Endodermal cell (in vitro differentiated cells): ENCODE results near the gene ROBO4. TPM values are rescaled to one million over a fixed set of nuclear protein-coding genes. Genes with fewer than 3 reads are reported as not detected.

Source experiments
- DNase-seq: peaks from one replicate; pipeline ENCODE4 v3.0.0-alpha.2; 2017
- H3K27ac ChIP-seq: 2 replicates; pipeline ENCODE4 v1.5.1; 2013; ENCODE audit warnings: mild to moderate bottlenecking, low read depth, low read length, moderate library complexity
- H3K27me3 ChIP-seq: 2 replicates; pipeline ENCODE4 v1.6.1; 2013; ENCODE audit warnings: mild to moderate bottlenecking, low read length, moderate library complexity; ENCODE audit not compliant: insufficient read depth, control insufficient read depth, poor library complexity, severe bottlenecking
- H3K36me3 ChIP-seq: 2 replicates; pipeline ENCODE4 v1.7.0; 2013; ENCODE audit warnings: mild to moderate bottlenecking, low read length, moderate library complexity; ENCODE audit not compliant: control insufficient read depth, insufficient read depth
- H3K4me1 ChIP-seq: one replicate; pipeline ENCODE4 v1.7.0; 2013; ENCODE audit warnings: low read length; ENCODE audit not compliant: control insufficient read depth, insufficient read depth
- H3K4me3 ChIP-seq: 2 replicates; pipeline ENCODE4 v1.5.1; 2013; ENCODE audit warnings: mild to moderate bottlenecking, low read length, moderate library complexity
- H3K9ac ChIP-seq: 2 replicates; pipeline ENCODE4 v1.6.1; 2013; ENCODE audit warnings: mild to moderate bottlenecking, low read length, moderate library complexity; ENCODE audit not compliant: poor library complexity, severe bottlenecking; ENCODE audit errors: extremely low read depth
- H3K9me3 ChIP-seq: 2 replicates; pipeline ENCODE4 v1.6.1; 2013; ENCODE audit warnings: mild to moderate bottlenecking, low read length, moderate library complexity; ENCODE audit not compliant: control insufficient read depth
- H3K27ac Mint-ChIP-seq: 2 replicates; pipeline ENCODE4 v1.8.0; 2020; ENCODE audit warnings: mixed read lengths
- H3K27me3 Mint-ChIP-seq: 2 replicates; pipeline ENCODE4 v1.8.0; 2021; ENCODE audit warnings: mild to moderate bottlenecking, mixed read lengths; ENCODE audit not compliant: insufficient read depth
- H3K36me3 Mint-ChIP-seq: 2 replicates; pipeline ENCODE4 v1.8.0; 2020; ENCODE audit warnings: low read depth, mixed read lengths
- H3K4me1 Mint-ChIP-seq: 2 replicates; pipeline ENCODE4 v1.8.0; 2020; ENCODE audit warnings: mixed read lengths
- H3K4me3 Mint-ChIP-seq: 2 replicates; pipeline ENCODE4 v1.8.0; 2020; ENCODE audit warnings: mild to moderate bottlenecking, moderate library complexity, mixed read lengths
- H3K9me3 Mint-ChIP-seq: 2 replicates; pipeline ENCODE4 v1.8.0; 2020; ENCODE audit warnings: mild to moderate bottlenecking, mixed read lengths
- WGBS, 2 experiments: methylation state at CpG; one replicate each; pipeline versions ENCODE4 v1.1.5 to v1.1.7; 2013; ENCODE audit warnings: missing lambda C conversion rate in 2 of 2, mixed read lengths in 1 of 2; ENCODE audit not compliant: insufficient coverage in 1 of 2, insufficient read length in 1 of 2; 5-methylcytosine and 5-hydroxymethylcytosine counted together
- total RNA-seq, 2 donors: library from RNA; stranded (reverse); fragmentation: NEBNext Ultra II Directional in 1 of 2; extraction: Animal tissue kit (Norgen Biotek cat#: 25700) in 1 of 2; gene quantifications; 2 replicates in 1 of 2; 3 replicates in 1 of 2; pipeline ENCODE4 v1.2.1, GENCODE V29; 2021
- TF ChIP-seq, protein P1 (sequence below): fragments of 200-600 bp; sonication (generic); conservative IDR thresholded peaks from 2 replicates; pipeline ENCODE4 v1.5.0; 2021; ENCODE audit warnings: antibody characterized with exemption, mild to moderate bottlenecking

ROBO4 gene
- total RNA-seq, 2 donors from 2014 or later = 0.59 TPM; not detected in 1

DNA sequence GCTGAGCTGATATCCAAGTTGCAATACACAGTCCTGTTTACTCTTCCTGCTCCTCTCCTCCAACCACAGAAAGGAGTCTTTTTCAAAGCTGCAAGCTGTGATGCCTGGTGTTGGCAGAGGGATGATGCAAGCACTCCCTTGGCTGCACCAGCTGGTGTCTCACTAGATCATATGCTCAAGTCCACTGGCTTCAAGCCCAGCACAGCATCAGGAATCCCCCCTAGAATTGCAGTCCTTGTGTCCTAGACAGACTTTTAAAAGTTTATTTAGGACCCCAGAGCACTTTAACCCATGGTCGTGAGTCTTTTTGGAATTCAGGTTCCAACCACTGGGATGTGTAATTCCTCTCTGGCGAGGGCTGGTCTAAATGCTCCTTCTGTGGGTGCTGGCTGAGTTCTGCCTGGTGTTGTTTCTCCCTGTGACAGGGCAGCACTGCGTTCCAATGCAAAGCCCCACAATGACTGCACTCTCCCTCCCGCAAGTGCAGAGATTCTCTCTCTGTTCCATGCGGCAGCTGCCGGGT is 19.5 kb upstream of the ROBO4 start:
- no peak overlapping the region for H3K9ac ChIP-seq
- no peaks in the 10 kb centered on the region for H3K4me1 Mint-ChIP-seq
- H3K9me3 Mint-ChIP-seq = peaks cover 6% of the 10 kb centered on the region
- H3K27ac Mint-ChIP-seq = no peak overlapping the region
- H3K9me3 ChIP-seq = peaks cover 1% of the 10 kb centered on the region
- H3K4me3 ChIP-seq = no peak overlapping the region
- WGBS, 2 experiments = 92 to 96% methylated on average over 4 to 6 of the region's 6 CpGs
- no peak for DNase-seq
- H3K27ac ChIP-seq = no peak overlapping the region
- peaks cover 29% of the 10 kb centered on the region for H3K27me3 ChIP-seq
- no peaks in the 10 kb centered on the region for H3K4me1 ChIP-seq
- peaks cover 65% of the 10 kb centered on the region for H3K27me3 Mint-ChIP-seq
- no peaks in the 10 kb centered on the region for H3K36me3 Mint-ChIP-seq
- TF ChIP-seq, protein P1, sequence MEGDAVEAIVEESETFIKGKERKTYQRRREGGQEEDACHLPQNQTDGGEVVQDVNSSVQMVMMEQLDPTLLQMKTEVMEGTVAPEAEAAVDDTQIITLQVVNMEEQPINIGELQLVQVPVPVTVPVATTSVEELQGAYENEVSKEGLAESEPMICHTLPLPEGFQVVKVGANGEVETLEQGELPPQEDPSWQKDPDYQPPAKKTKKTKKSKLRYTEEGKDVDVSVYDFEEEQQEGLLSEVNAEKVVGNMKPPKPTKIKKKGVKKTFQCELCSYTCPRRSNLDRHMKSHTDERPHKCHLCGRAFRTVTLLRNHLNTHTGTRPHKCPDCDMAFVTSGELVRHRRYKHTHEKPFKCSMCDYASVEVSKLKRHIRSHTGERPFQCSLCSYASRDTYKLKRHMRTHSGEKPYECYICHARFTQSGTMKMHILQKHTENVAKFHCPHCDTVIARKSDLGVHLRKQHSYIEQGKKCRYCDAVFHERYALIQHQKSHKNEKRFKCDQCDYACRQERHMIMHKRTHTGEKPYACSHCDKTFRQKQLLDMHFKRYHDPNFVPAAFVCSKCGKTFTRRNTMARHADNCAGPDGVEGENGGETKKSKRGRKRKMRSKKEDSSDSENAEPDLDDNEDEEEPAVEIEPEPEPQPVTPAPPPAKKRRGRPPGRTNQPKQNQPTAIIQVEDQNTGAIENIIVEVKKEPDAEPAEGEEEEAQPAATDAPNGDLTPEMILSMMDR = no peak
- H3K4me3 Mint-ChIP-seq = no peak overlapping the region
- H3K36me3 ChIP-seq = no peaks in the 10 kb centered on the region

DNA sequence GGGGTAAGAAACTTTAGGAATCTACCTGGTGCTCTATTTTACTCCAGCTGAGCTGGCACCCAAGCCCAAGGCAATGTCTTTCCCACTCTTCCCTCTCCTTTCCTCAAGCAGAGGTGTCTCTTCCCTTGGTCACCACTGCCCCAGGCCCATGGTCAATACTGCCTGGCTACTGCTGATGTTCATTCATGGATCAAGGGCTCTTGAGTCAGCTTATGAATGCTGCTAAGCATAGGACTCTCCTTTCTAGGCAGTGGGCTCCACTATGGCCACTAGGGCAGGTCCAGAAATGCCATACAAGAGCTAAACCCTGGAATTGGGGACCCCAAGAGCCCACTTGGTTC is 18.7 kb upstream of the ROBO4 start:
- Mint-ChIP-seq H3K4me3 (no peak overlapping the region), H3K9me3 (peaks cover 14% of the 10 kb centered on the region), H3K27me3 (peaks cover 60% of the 10 kb centered on the region), H3K27ac (no peak overlapping the region), H3K4me1 (no peaks in the 10 kb centered on the region), H3K36me3 (no peaks in the 10 kb centered on the region)
- no peak for DNase-seq
- Histone ChIP-seq H3K27ac (no peak overlapping the region), H3K36me3 (no peaks in the 10 kb centered on the region), H3K9me3 (peaks cover 4% of the 10 kb centered on the region), H3K27me3 (peaks cover 20% of the 10 kb centered on the region), H3K4me1 (no peaks in the 10 kb centered on the region), H3K4me3 (no peak overlapping the region), H3K9ac (no peak overlapping the region)
- TF ChIP-seq, protein P1 = no peak

DNA sequence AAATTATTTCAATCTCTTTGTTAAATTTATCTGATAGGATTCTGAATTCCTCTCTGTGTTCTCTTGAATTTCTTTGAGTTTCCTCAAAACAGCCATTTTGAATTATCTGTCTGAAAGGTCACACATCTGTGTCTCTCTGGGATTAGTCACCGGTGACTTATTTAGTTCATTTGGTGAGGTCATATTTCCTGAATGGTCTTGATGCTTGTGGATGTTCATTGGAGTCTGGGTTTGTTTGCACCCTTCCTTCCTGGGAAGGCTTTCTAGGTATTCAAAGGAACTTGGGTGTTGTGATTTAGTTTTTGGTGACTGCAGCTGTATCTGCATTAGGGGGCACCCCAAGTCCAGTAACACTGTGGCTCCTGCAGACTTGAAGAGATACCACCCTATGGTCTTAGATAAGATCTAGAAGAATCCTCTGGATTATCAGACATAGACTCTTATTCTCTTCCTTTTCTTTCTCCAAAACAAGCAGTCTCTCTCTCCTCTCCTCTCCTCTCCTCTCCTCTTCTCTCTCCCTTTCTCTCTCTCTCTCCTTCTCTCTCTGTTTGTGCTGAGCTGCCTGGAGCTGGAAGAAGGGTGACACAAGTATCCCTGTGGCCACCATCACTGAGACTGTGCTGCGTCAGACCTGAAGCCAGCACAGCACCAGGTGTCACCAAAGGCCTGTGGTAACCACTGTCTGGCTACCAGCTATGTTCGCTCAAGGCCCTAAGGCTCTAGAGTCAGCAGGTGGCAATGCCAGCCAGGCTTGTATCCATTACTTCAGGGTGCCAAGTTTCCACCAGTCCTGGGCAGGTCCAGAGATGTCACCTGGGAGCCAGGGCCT is 18.1 kb upstream of the ROBO4 start:
- WGBS, 2 experiments = 90 to 92% methylated on average over 2 to 3 of the region's 3 CpGs
- H3K4me1 Mint-ChIP-seq = no peaks in the 10 kb centered on the region
- Histone ChIP-seq H3K27ac (no peak overlapping the region), H3K4me1 (no peaks in the 10 kb centered on the region), H3K36me3 (no peaks in the 10 kb centered on the region), H3K9ac (no peak overlapping the region), H3K9me3 (peaks cover 4% of the 10 kb centered on the region), H3K4me3 (no peak overlapping the region), H3K27me3 (peaks cover 15% of the 10 kb centered on the region)
- peaks cover 58% of the 10 kb centered on the region for H3K27me3 Mint-ChIP-seq
- no peaks in the 10 kb centered on the region for H3K36me3 Mint-ChIP-seq
- TF ChIP-seq, protein P1 = no peak
- no peak for DNase-seq
- no peak overlapping the region for H3K27ac Mint-ChIP-seq
- H3K9me3 Mint-ChIP-seq = peaks cover 16% of the 10 kb centered on the region
- H3K4me3 Mint-ChIP-seq = no peak overlapping the region
